Fibroblast of lung (primary cell): ENCODE measurements around the gene KCNK10. TPM values are rescaled to one million over a fixed set of nuclear protein-coding genes. Genes with fewer than 3 reads are reported as not detected.

Experiments
- DNase-seq, 2 donors: peaks; one replicate each; pipeline versions ENCODE4 v3.0.0 to v3.0.0-alpha.2; 2010; ENCODE audit warnings: low read depth in 2 of 2
- H2AFZ ChIP-seq: 2 replicates; pipeline ENCODE4 v1.5.1; 2012; ENCODE audit warnings: low read length, control low read depth, inconsistent platforms
- H3K27ac ChIP-seq: 2 replicates; pipeline ENCODE4 v1.5.1; 2011; ENCODE audit warnings: low read length, control low read depth; ENCODE audit not compliant: insufficient read depth
- H3K27me3 ChIP-seq: 2 replicates; pipeline ENCODE4 v1.5.1; 2011; ENCODE audit warnings: mild to moderate bottlenecking, low read length; ENCODE audit not compliant: control insufficient read depth, insufficient read depth
- H3K36me3 ChIP-seq: 2 replicates; pipeline ENCODE4 v1.5.1; 2011; ENCODE audit warnings: low read length; ENCODE audit not compliant: control insufficient read depth, insufficient read depth
- H3K4me1 ChIP-seq: 2 replicates; pipeline ENCODE4 v1.5.1; 2011; ENCODE audit warnings: low read length; ENCODE audit not compliant: control insufficient read depth, insufficient read depth; ENCODE audit errors: extremely low read depth
- H3K4me2 ChIP-seq: 2 replicates; pipeline ENCODE4 v1.5.1; 2011; ENCODE audit warnings: low read length, control low read depth; ENCODE audit not compliant: insufficient read depth; ENCODE audit errors: extremely low read depth
- H3K4me3 ChIP-seq, 4 experiments: fragments of 200-600 bp in 1 of 4; sonication (generic) in 1 of 4; replicated peaks in 1 of 4; 2 replicates each; pipeline ENCODE4 v1.5.1; 2011 to 2016; ENCODE audit warnings: low read length in 4 of 4, low read depth in 3 of 4, mild to moderate bottlenecking in 3 of 4, control low read depth in 2 of 4, inconsistent platforms in 1 of 4, mixed read lengths in 1 of 4; ENCODE audit not compliant: insufficient read depth in 1 of 4; ENCODE audit errors: control extremely low read depth in 1 of 4
- H3K79me2 ChIP-seq: 2 replicates; pipeline ENCODE4 v1.5.1; 2012; ENCODE audit warnings: mild to moderate bottlenecking, low read length, inconsistent platforms; ENCODE audit not compliant: control insufficient read depth, insufficient read depth
- H3K9ac ChIP-seq: 2 replicates; pipeline ENCODE4 v1.5.1; 2011; ENCODE audit warnings: mild to moderate bottlenecking, low read length, control low read depth; ENCODE audit not compliant: insufficient read depth
- H3K9me3 ChIP-seq: 2 replicates; pipeline ENCODE4 v1.5.1; 2012; ENCODE audit warnings: low read depth, low read length; ENCODE audit not compliant: control insufficient read depth, insufficient read depth
- H4K20me1 ChIP-seq: 2 replicates; pipeline ENCODE4 v1.5.1; 2011; ENCODE audit warnings: low read length; ENCODE audit not compliant: control insufficient read depth, insufficient read depth; ENCODE audit errors: extremely low read depth
- EZH2 ChIP-seq: IDR thresholded peaks from 2 replicates; pipeline ENCODE4 v1.5.1; 2012; ENCODE audit warnings: low read length, control low read depth, mild to moderate bottlenecking; ENCODE audit errors: missing control alignments
- polyA plus RNA-seq, 2 donors: library from polyadenylated mRNA; depleted of rRNA in 1 of 2; stranded (reverse) in 1 of 2; unstranded in 1 of 2; fragments of >200 nt; gene quantifications; 2 replicates each; pipeline ENCODE4 v1.2.1, GENCODE V29; 2011 to 2012; ENCODE audit warnings: missing spikeins in 1 of 2
- total RNA-seq: library from RNA; depleted of rRNA; stranded (reverse); fragments of >200 nt; gene quantifications from 2 replicates; pipeline ENCODE4 v1.2.1, GENCODE V29; 2014
- TF ChIP-seq, protein P1 (sequence below), 2 donors: IDR thresholded peaks in 1 of 2; conservative IDR thresholded peaks in 1 of 2; 1 replicate in 1 of 2; 2 replicates in 1 of 2; pipeline ENCODE4 v1.5.1; 2011 to 2012; ENCODE audit warnings: low read length in 2 of 2, control low read depth in 1 of 2, inconsistent platforms in 1 of 2, low read depth in 1 of 2, mild to moderate bottlenecking in 1 of 2

The KCNK10 gene
- total and polyA plus RNA-seq, 2 donors (not counting 1 experiment from before 2014, with no cell fraction given) = not detected

DNA sequence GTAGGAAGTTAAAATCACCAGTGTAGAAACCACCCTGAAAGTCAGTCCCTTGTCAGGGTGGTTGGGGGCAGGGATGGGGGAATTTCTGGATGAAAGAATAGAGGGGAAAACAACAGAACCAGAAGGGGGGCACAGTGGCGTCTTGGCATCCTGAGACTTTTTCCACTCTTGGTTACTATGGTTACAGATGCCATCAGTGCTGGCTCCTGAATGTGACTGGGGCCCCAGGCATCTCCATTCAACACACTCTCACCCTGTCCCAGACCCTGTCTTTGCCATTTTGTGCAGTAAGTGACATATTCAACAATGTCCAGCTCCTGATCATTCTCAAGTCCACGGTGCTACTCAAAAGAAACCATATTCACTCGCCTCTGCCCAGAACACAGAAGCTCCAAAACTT lies 11.3 kb downstream of the KCNK10 start:
- H3K9ac ChIP-seq = no peak overlapping the region
- DNase-seq = no peak

DNA sequence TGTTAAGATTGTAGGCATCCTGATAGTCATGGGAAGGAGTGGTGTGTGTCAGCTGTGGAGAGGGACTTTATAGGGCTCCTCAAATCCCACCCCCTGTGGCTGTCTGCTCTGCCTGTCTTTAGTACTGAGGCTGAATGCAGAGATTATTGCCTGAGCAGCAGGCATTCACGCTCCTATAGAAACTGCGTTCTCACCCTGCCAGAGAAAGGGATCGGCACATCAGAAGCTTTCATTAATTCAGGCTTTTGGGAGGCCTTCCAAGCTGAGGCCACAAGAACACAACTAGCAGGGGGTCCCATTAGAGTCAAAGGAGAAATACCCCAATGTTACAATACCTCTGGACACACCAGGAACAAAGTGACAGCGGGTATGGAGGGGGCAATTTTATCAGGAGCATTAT lies 12.6 kb downstream of the KCNK10 start:
- Histone ChIP-seq H3K36me3 (no peaks in the 10 kb centered on the region), H4K20me1 (no peaks in the 10 kb centered on the region), H3K4me3 (no peak overlapping the region), H3K4me1 (no peaks in the 10 kb centered on the region), H3K4me2 (no peak overlapping the region), H3K9ac (no peak overlapping the region), H3K27me3 (no peaks in the 10 kb centered on the region), H3K9me3 (no peaks in the 10 kb centered on the region), H3K27ac (no peak overlapping the region), H2AFZ (no peak overlapping the region), H3K79me2 (no peaks in the 10 kb centered on the region)
- no peak for TF ChIP-seq EZH2
- TF ChIP-seq, protein P1, sequence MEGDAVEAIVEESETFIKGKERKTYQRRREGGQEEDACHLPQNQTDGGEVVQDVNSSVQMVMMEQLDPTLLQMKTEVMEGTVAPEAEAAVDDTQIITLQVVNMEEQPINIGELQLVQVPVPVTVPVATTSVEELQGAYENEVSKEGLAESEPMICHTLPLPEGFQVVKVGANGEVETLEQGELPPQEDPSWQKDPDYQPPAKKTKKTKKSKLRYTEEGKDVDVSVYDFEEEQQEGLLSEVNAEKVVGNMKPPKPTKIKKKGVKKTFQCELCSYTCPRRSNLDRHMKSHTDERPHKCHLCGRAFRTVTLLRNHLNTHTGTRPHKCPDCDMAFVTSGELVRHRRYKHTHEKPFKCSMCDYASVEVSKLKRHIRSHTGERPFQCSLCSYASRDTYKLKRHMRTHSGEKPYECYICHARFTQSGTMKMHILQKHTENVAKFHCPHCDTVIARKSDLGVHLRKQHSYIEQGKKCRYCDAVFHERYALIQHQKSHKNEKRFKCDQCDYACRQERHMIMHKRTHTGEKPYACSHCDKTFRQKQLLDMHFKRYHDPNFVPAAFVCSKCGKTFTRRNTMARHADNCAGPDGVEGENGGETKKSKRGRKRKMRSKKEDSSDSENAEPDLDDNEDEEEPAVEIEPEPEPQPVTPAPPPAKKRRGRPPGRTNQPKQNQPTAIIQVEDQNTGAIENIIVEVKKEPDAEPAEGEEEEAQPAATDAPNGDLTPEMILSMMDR (conservative IDR thresholded peaks at IDR 0.05 in 1 of 2, IDR thresholded peaks at IDR 0.05 in 1 of 2; ENCODE audit: low read depth in 1 of 2, low read length in 2 of 2) = no peak
- no peak for DNase-seq

More for the DNA sequence above, 11.3 kb downstream of the KCNK10 start:
- H3K4me1 ChIP-seq = no peaks in the 10 kb centered on the region
- H3K27me3 ChIP-seq = no peaks in the 10 kb centered on the region
- H3K27ac ChIP-seq = no peak overlapping the region
- no peak overlapping the region for H3K4me2 ChIP-seq
- TF ChIP-seq, protein P1 (conservative IDR thresholded peaks at IDR 0.05 in 1 of 2, IDR thresholded peaks at IDR 0.05 in 1 of 2; ENCODE audit: low read depth in 1 of 2, low read length in 2 of 2) = no peak
- TF ChIP-seq EZH2 = no peak
- no peaks in the 10 kb centered on the region for H3K36me3 ChIP-seq
- H3K79me2 ChIP-seq = no peaks in the 10 kb centered on the region
- H3K4me3 ChIP-seq = no peak overlapping the region
- H4K20me1 ChIP-seq = no peaks in the 10 kb centered on the region
- H3K9me3 ChIP-seq = no peaks in the 10 kb centered on the region
- no peak overlapping the region for H2AFZ ChIP-seq

DNA sequence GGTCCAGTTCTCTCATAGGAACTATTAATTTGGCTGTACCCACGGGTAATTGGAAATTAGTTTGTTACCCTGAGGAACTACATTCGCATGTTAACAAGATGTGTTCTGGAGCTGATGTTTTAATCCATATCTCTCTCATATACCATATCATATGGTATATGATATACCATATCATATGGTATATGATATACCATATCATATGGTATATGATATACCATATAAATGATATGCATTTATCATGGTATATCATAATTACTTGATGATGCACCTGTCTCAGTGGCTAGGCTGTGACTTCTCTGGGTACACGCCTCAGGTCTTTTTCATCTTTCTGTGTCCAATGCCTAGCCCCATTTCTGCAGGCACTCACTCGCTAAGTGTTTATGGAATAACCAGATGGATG lies 13.0 kb downstream of the KCNK10 start:
- Histone ChIP-seq H3K79me2 (no peaks in the 10 kb centered on the region), H3K9ac (no peak overlapping the region), H3K4me1 (no peaks in the 10 kb centered on the region), H3K4me3 (no peak overlapping the region), H3K36me3 (no peaks in the 10 kb centered on the region), H3K27ac (no peak overlapping the region), H3K27me3 (no peaks in the 10 kb centered on the region), H4K20me1 (no peaks in the 10 kb centered on the region), H3K4me2 (no peak overlapping the region), H2AFZ (no peak overlapping the region), H3K9me3 (no peaks in the 10 kb centered on the region)
- no peak for DNase-seq
- TF ChIP-seq EZH2 = no peak
- TF ChIP-seq, protein P1 (conservative IDR thresholded peaks at IDR 0.05 in 1 of 2, IDR thresholded peaks at IDR 0.05 in 1 of 2; ENCODE audit: low read depth in 1 of 2, low read length in 2 of 2) = no peak
